ENCODE results near the gene NUDT16L1. TPM values are rescaled to one million over a fixed set of nuclear protein-coding genes. Genes with fewer than 3 reads are reported as not detected.

NUDT16L1 gene
- polyA plus RNA-seq, 1 donor (not counting 4 experiments of a cell fraction or from before 2014, with no cell fraction given) = 23.0 TPM

GRCh38 chr16:4690946-4691665 is 2.3 kb upstream of the NUDT16L1 start:
- TF ChIP-seq, protein P1, sequence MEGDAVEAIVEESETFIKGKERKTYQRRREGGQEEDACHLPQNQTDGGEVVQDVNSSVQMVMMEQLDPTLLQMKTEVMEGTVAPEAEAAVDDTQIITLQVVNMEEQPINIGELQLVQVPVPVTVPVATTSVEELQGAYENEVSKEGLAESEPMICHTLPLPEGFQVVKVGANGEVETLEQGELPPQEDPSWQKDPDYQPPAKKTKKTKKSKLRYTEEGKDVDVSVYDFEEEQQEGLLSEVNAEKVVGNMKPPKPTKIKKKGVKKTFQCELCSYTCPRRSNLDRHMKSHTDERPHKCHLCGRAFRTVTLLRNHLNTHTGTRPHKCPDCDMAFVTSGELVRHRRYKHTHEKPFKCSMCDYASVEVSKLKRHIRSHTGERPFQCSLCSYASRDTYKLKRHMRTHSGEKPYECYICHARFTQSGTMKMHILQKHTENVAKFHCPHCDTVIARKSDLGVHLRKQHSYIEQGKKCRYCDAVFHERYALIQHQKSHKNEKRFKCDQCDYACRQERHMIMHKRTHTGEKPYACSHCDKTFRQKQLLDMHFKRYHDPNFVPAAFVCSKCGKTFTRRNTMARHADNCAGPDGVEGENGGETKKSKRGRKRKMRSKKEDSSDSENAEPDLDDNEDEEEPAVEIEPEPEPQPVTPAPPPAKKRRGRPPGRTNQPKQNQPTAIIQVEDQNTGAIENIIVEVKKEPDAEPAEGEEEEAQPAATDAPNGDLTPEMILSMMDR (optimal IDR thresholded peaks at IDR 0.05 in 1 of 3, IDR thresholded peaks at IDR 0.05 in 1 of 3, conservative IDR thresholded peaks at IDR 0.05 in 1 of 3; ENCODE audit: extremely low read depth in 1 of 3, insufficient read depth in 2 of 3, low read length in 3 of 3) = no peak
- no peak for TF ChIP-seq EZH2 (IDR thresholded peaks at IDR 0.05; ENCODE audit: low read length)
- no peak for DNase-seq (ENCODE audit: low read depth, low spot score)
- Histone ChIP-seq H4K20me1 (ENCODE audit: control insufficient read depth, extremely low read depth, insufficient read depth, low read length) (no peaks in the 10 kb centered on the region), H3K9me3 (ENCODE audit: control insufficient read depth, low read depth, low read length) (no peaks in the 10 kb centered on the region), H2AFZ (ENCODE audit: control insufficient read depth, low read length) (no peak overlapping the region), H3K27me3 (ENCODE audit: control insufficient read depth, extremely low read depth, insufficient read depth, low read length) (no peaks in the 10 kb centered on the region), H3K79me2 (ENCODE audit: control insufficient read depth, insufficient read depth, low read length) (no peaks in the 10 kb centered on the region), H3K4me1 (ENCODE audit: control insufficient read depth, extremely low read depth, insufficient read depth, low read length) (peaks cover 5% of the 10 kb centered on the region), H3K9ac (ENCODE audit: control insufficient read depth, extremely low read depth, insufficient read depth, low read length) (no peak overlapping the region), H3K27ac (ENCODE audit: control insufficient read depth, insufficient read depth, low read length) (no peak overlapping the region), H3K4me2 (ENCODE audit: control insufficient read depth, extremely low read depth, insufficient read depth, low read depth, low read length) (no peak overlapping the region), H3K4me3 (ENCODE audit: control insufficient read depth in 2 of 3, extremely low read depth in 1 of 3, insufficient read depth in 2 of 3, low read depth in 1 of 3, low read length in 3 of 3) (no peak overlapping the region), H3K9me1 (ENCODE audit: control insufficient read depth, extremely low read depth, insufficient read depth, low read length) (no peaks in the 10 kb centered on the region), H3K36me3 (ENCODE audit: control insufficient read depth in 2 of 2, extremely low read depth in 1 of 2, insufficient read depth in 2 of 2, low read length in 2 of 2) (peaks cover 4 to 24% of the 10 kb centered on the region in 2 experiments)
- no peak for FAIRE-seq
- dilution Hi-C loops (cut with MboI; ENCODE audit: extremely low pct_ligation_motif_present, low sequenced_read_pairs) = no loop called here

GRCh38 chr16:4691666-4692412 is 1.5 kb upstream of the NUDT16L1 start:
- Histone ChIP-seq H3K9me1 (ENCODE audit: control insufficient read depth, extremely low read depth, insufficient read depth, low read length) (no peaks in the 10 kb centered on the region), H3K4me2 (ENCODE audit: control insufficient read depth, extremely low read depth, insufficient read depth, low read depth, low read length) (no peak overlapping the region), H3K36me3 (ENCODE audit: control insufficient read depth in 2 of 2, extremely low read depth in 1 of 2, insufficient read depth in 2 of 2, low read length in 2 of 2) (peaks cover 4 to 23% of the 10 kb centered on the region in 2 experiments), H4K20me1 (ENCODE audit: control insufficient read depth, extremely low read depth, insufficient read depth, low read length) (no peaks in the 10 kb centered on the region), H2AFZ (ENCODE audit: control insufficient read depth, low read length) (no peak overlapping the region), H3K79me2 (ENCODE audit: control insufficient read depth, insufficient read depth, low read length) (no peaks in the 10 kb centered on the region), H3K27me3 (ENCODE audit: control insufficient read depth, extremely low read depth, insufficient read depth, low read length) (no peaks in the 10 kb centered on the region), H3K4me3 (ENCODE audit: control insufficient read depth in 2 of 3, extremely low read depth in 1 of 3, insufficient read depth in 2 of 3, low read depth in 1 of 3, low read length in 3 of 3) (no peak overlapping the region), H3K27ac (ENCODE audit: control insufficient read depth, insufficient read depth, low read length) (no peak overlapping the region), H3K9me3 (ENCODE audit: control insufficient read depth, low read depth, low read length) (no peaks in the 10 kb centered on the region), H3K4me1 (ENCODE audit: control insufficient read depth, extremely low read depth, insufficient read depth, low read length) (peaks cover 5% of the 10 kb centered on the region), H3K9ac (ENCODE audit: control insufficient read depth, extremely low read depth, insufficient read depth, low read length) (no peak overlapping the region)
- no peak for DNase-seq (ENCODE audit: low read depth, low spot score)
- no peak for TF ChIP-seq EZH2 (IDR thresholded peaks at IDR 0.05; ENCODE audit: low read length)
- TF ChIP-seq, protein P1 (optimal IDR thresholded peaks at IDR 0.05 in 1 of 3, IDR thresholded peaks at IDR 0.05 in 1 of 3, conservative IDR thresholded peaks at IDR 0.05 in 1 of 3; ENCODE audit: extremely low read depth in 1 of 3, insufficient read depth in 2 of 3, low read length in 3 of 3) = no peak
- dilution Hi-C loops (cut with MboI; ENCODE audit: extremely low pct_ligation_motif_present, low sequenced_read_pairs) = no loop called here
- no peak for FAIRE-seq
